IMR-90 (cell line): Measurements from ENCODE around the gene UBD. TPM values are rescaled to one million over a fixed set of nuclear protein-coding genes. Genes with fewer than 3 reads are reported as not detected.

ENCODE experiments used
- ATAC-seq: fragments of 200-7000 bp; cut with Tn5 transposase; 2 replicates; pipeline ENCODE4 v1.9.1; 2020; ENCODE audit warnings: low read depth, mild to moderate bottlenecking, moderate library complexity
- BruUV-seq: library from RNA; stranded (reverse); fragments of 400-500 nt; replicated peaks from 2 replicates; lab custom pipeline; 2021; lab: Mats Ljungman, UMichigan
- CTCF ChIA-PET: fragments of 300-600 bp; formaldehyde crosslinking; extraction: SDS; loops from one replicate; lab custom pipeline; 2021; ENCODE audit warnings: antibody characterized with exemption; lab: Yijun Ruan, JAX
- POLR2A ChIA-PET: fragments of 300-600 bp; sonication (Branson Sonifier 250); formaldehyde crosslinking; loops from one replicate; lab custom pipeline; 2022; ENCODE audit warnings: antibody characterized with exemption; ENCODE audit not compliant: unreplicated experiment; lab: Charles Lee
- DNase-seq: peaks from one replicate; pipeline ENCODE4 v3.0.0; 2013
- H2AFZ ChIP-seq: replicated peaks from 2 replicates; pipeline ENCODE3; 2013; ENCODE audit warnings: low read length, mild to moderate bottlenecking; ENCODE audit not compliant: poor library complexity
- H2AK5ac ChIP-seq: 2 replicates; pipeline ENCODE4 v1.6.1; 2013; ENCODE audit warnings: low read depth, low read length, inconsistent platforms
- H2AK9ac ChIP-seq: replicated peaks from 2 replicates; pipeline ENCODE3; 2013; ENCODE audit warnings: mild to moderate bottlenecking, low read depth, low read length, moderate library complexity; ENCODE audit not compliant: poor library complexity
- H2BK120ac ChIP-seq: 2 replicates; pipeline ENCODE4 v1.6.1; 2013; ENCODE audit warnings: low read depth, low read length, inconsistent platforms
- H2BK15ac ChIP-seq: 3 replicates; pipeline ENCODE4 v1.6.1; 2013; ENCODE audit warnings: low read depth, low read length, inconsistent platforms
- H2BK20ac ChIP-seq: 2 replicates; pipeline ENCODE4 v1.6.1; 2013; ENCODE audit warnings: low read depth, mild to moderate bottlenecking, inconsistent platforms, low read length, moderate library complexity
- H2BK5ac ChIP-seq: 2 replicates; pipeline ENCODE4 v1.6.1; 2013; ENCODE audit warnings: mild to moderate bottlenecking, low read depth, low read length, inconsistent platforms; ENCODE audit not compliant: poor library complexity, severe bottlenecking
- H3K14ac ChIP-seq: replicated peaks from 2 replicates; pipeline ENCODE4 v1.6.1; 2013; ENCODE audit warnings: low read depth, low read length, inconsistent platforms
- H3K18ac ChIP-seq: 2 replicates; pipeline ENCODE4 v1.6.1; 2013; ENCODE audit warnings: low read depth, low read length, control low read depth
- H3K23ac ChIP-seq: 2 replicates; pipeline ENCODE4 v1.6.1; 2013; ENCODE audit warnings: low read depth, low read length, inconsistent platforms
- H3K27ac ChIP-seq: 2 replicates; pipeline ENCODE4 v1.5.1; 2013; ENCODE audit warnings: mild to moderate bottlenecking, control low read depth, low read length; ENCODE audit not compliant: insufficient read depth
- H3K27me3 ChIP-seq: 2 replicates; pipeline ENCODE4 v1.6.1; 2013; ENCODE audit warnings: low read length; ENCODE audit not compliant: control insufficient read depth, insufficient read depth
- H3K36me3 ChIP-seq: 2 replicates; pipeline ENCODE4 v1.6.1; 2013; ENCODE audit warnings: low read length, mixed read lengths; ENCODE audit not compliant: control insufficient read depth, insufficient read depth
- H3K4ac ChIP-seq: 2 replicates; pipeline ENCODE4 v1.6.1; 2013; ENCODE audit warnings: low read depth, low read length, inconsistent platforms
- H3K4me1 ChIP-seq: 2 replicates; pipeline ENCODE4 v1.6.1; 2013; ENCODE audit warnings: low read length, mixed read lengths; ENCODE audit not compliant: control insufficient read depth, insufficient read depth
- H3K4me2 ChIP-seq: 2 replicates; pipeline ENCODE4 v1.6.1; 2013; ENCODE audit warnings: low read depth, mild to moderate bottlenecking, control low read depth, low read length, moderate library complexity
- H3K4me3 ChIP-seq: 2 replicates; pipeline ENCODE4 v1.5.1; 2013; ENCODE audit warnings: low read depth, mild to moderate bottlenecking, control low read depth, low read length, moderate library complexity; ENCODE audit not compliant: insufficient read depth
- H3K56ac ChIP-seq: 2 replicates; pipeline ENCODE4 v1.6.1; 2013; ENCODE audit warnings: low read length, inconsistent platforms; ENCODE audit not compliant: insufficient read depth; ENCODE audit errors: extremely low read depth
- H3K79me1 ChIP-seq, 2 experiments: 2 replicates each; pipeline ENCODE4 v1.6.1; 2013; ENCODE audit warnings: low read length in 2 of 2, inconsistent platforms in 1 of 2, low read depth in 1 of 2
- H3K9ac ChIP-seq: 2 replicates; pipeline ENCODE4 v1.6.1; 2013; ENCODE audit warnings: low read depth, low read length, control low read depth
- H3K9me1 ChIP-seq: 2 replicates; pipeline ENCODE4 v1.6.1; 2013; ENCODE audit warnings: low read length, inconsistent platforms; ENCODE audit not compliant: insufficient read depth
- H3K9me3 ChIP-seq: 2 replicates; pipeline ENCODE4 v1.6.1; 2013; ENCODE audit warnings: low read length; ENCODE audit not compliant: control insufficient read depth, insufficient read depth
- H4K20me1 ChIP-seq: 2 replicates; pipeline ENCODE4 v1.6.1; 2013; ENCODE audit warnings: low read length, inconsistent platforms; ENCODE audit not compliant: insufficient read depth
- H4K5ac ChIP-seq: 2 replicates; pipeline ENCODE4 v1.6.1; 2013; ENCODE audit warnings: mild to moderate bottlenecking, low read depth, low read length, control low read depth
- H4K8ac ChIP-seq, 2 experiments: 2 replicates each; pipeline ENCODE4 v1.6.1; 2013; ENCODE audit warnings: low read depth in 2 of 2, low read length in 2 of 2, control low read depth in 1 of 2, inconsistent platforms in 1 of 2
- H4K91ac ChIP-seq: 2 replicates; pipeline ENCODE4 v1.6.1; 2013; ENCODE audit warnings: low read depth, low read length, inconsistent platforms; ENCODE audit not compliant: insufficient read depth
- BHLHE40 ChIP-seq: fragments of 150-350 bp; IDR thresholded peaks from 2 replicates; pipeline ENCODE4 v1.6.1; 2016; ENCODE audit warnings: mild to moderate bottlenecking, low read depth, low read length
- CEBPB ChIP-seq: IDR thresholded peaks from 2 replicates; pipeline ENCODE4 v1.6.1; 2012; ENCODE audit warnings: low read depth, low read length, improper control_type of control experiment
- CHD1 ChIP-seq: IDR thresholded peaks from 2 replicates; pipeline ENCODE4 v1.6.1; 2012; ENCODE audit warnings: low read depth, low read length, improper control_type of control experiment
- CTCF ChIP-seq: conservative IDR thresholded peaks from 2 replicates; pipeline ENCODE4 v1.5.1; 2012; ENCODE audit warnings: mild to moderate bottlenecking, low read depth, low read length, improper control_type of control experiment
- ELK1 ChIP-seq: fragments of 150-350 bp; IDR thresholded peaks from 2 replicates; pipeline ENCODE4 v1.6.1; 2016; ENCODE audit warnings: low read depth, mild to moderate bottlenecking, low read length, moderate library complexity, borderline replicate concordance
- MAFK ChIP-seq: IDR thresholded peaks from 2 replicates; pipeline ENCODE4 v1.6.1; 2012; ENCODE audit warnings: low read depth, low read length, improper control_type of control experiment
- MXI1 ChIP-seq: IDR thresholded peaks from 2 replicates; pipeline ENCODE4 v1.6.1; 2012; ENCODE audit warnings: low read depth, mild to moderate bottlenecking, low read length, moderate library complexity, borderline replicate concordance
- NFE2L2 ChIP-seq: fragments of 150-350 bp; IDR thresholded peaks from 2 replicates; pipeline ENCODE4 v1.6.1; 2016; ENCODE audit warnings: low read depth, mild to moderate bottlenecking, low read length
- POLR2A ChIP-seq: IDR thresholded peaks from 2 replicates; pipeline ENCODE4 v1.6.1; 2012; ENCODE audit warnings: mild to moderate bottlenecking, low read depth, low read length
- RAD21 ChIP-seq: IDR thresholded peaks from 2 replicates; pipeline ENCODE4 v1.6.1; 2012; ENCODE audit warnings: low read length, improper control_type of control experiment
- RCOR1 ChIP-seq: IDR thresholded peaks from 2 replicates; pipeline ENCODE4 v1.6.1; 2012; ENCODE audit warnings: mild to moderate bottlenecking, low read length, improper control_type of control experiment; ENCODE audit not compliant: insufficient replicate concordance
- RFX5 ChIP-seq: IDR thresholded peaks from 2 replicates; pipeline ENCODE4 v1.8.0; 2012; ENCODE audit warnings: low read depth, mild to moderate bottlenecking, low read length, moderate library complexity
- USF2 ChIP-seq: fragments of 150-350 bp; IDR thresholded peaks from 2 replicates; pipeline ENCODE4 v1.6.1; 2017; ENCODE audit warnings: mild to moderate bottlenecking, antibody characterized with exemption, low read length, low read depth
- WGBS, 2 experiments: methylation state at CpG; one replicate each; pipeline versions ENCODE4 v1.1.5 to v1.1.7; 2013; ENCODE audit warnings: missing lambda C conversion rate in 2 of 2; ENCODE audit not compliant: insufficient read length in 1 of 2; ENCODE audit errors: extremely low coverage in 2 of 2; 5-methylcytosine and 5-hydroxymethylcytosine counted together
- dilution Hi-C: fragments of 300-500 bp; cut with HindIII; formaldehyde crosslinking; loops from one replicate; pipeline ENCODE4 v1.14.3; 2018; ENCODE audit warnings: low sequenced_read_pairs; ENCODE audit not compliant: unreplicated experiment
- in situ Hi-C: fragments of 300-500 bp; cut with MboI; formaldehyde crosslinking; loops from 3 replicates; pipeline ENCODE4 v1.14.3; 2019; ENCODE audit warnings: low sequenced_read_pairs, inconsistent platforms, mixed read lengths
- intact Hi-C: fragments of 100-400 bp; cut with micrococcal nuclease; formaldehyde crosslinking; loops from 2 replicates; pipeline ENCODE4 v1.10.0; 2022
- polyA plus RNA-seq, 3 experiments: library from polyadenylated mRNA; depleted of rRNA; stranded (reverse); fragments of >200 nt; gene quantifications; 2 replicates each; pipeline ENCODE4 v1.2.3, GENCODE V29; 2012; ENCODE audit warnings: low replicate concordance in 1 of 3
- total RNA-seq: library from RNA; depleted of rRNA; stranded (reverse); fragments of >200 nt; gene quantifications from 2 replicates; pipeline ENCODE4 v1.2.3, GENCODE V29; 2012

Gene UBD
- total and polyA plus RNA-seq, 2 of the 4 experiments (the other 2 are of a cell fraction) = not detected

- ATAC-seq = no peak
- H3K18ac ChIP-seq = no peak overlapping the region
- ChIA-PET POLR2A (interaction anchor here (0.6 kb wide), 1 partner anchor 17 kb away, joined by 14 read pairs; no protein-coding TSS in a partner anchor), CTCF (interaction anchor here (0.7 to 1.1 kb wide), 2 partner anchors 9 to 55 kb away, joined by 3 to 5 read pairs; no protein-coding TSS in a partner anchor)
- H2BK15ac ChIP-seq = no peak overlapping the region
- no peaks in the 10 kb centered on the region for H3K27me3 ChIP-seq
- H3K14ac ChIP-seq = no peak overlapping the region
- no peak overlapping the region for H3K9ac ChIP-seq
- H4K8ac ChIP-seq = no peak overlapping the region
- dilution Hi-C loops = no loop called here
- no peak overlapping the region for H3K23ac ChIP-seq
- H3K4me3 ChIP-seq = no peak overlapping the region
- no peaks in the 10 kb centered on the region for H3K79me1 ChIP-seq
- in situ Hi-C loops = loop anchor here (10.0 kb wide), 1 partner anchor 913 kb away; no protein-coding TSS in a partner anchor
- no peak overlapping the region for H4K91ac ChIP-seq
- H2BK5ac ChIP-seq = no peak overlapping the region
- no CpG with 5 or more reads among the region's 2 CpGs for WGBS, 2 experiments
- H3K9me3 ChIP-seq = no peaks in the 10 kb centered on the region
- H3K4me1 ChIP-seq = no peaks in the 10 kb centered on the region
- H3K4ac ChIP-seq = no peak overlapping the region
- H3K36me3 ChIP-seq = peaks cover 14% of the 10 kb centered on the region
- BruUV-seq = no TSS peak
- DNase-seq = no peak
- TF ChIP-seq POLR2A (no peak), CHD1 (no peak), RFX5 (no peak), RAD21 (no peak), USF2 (no peak), CEBPB (no peak), MXI1 (no peak), BHLHE40 (no peak), NFE2L2 (no peak), MAFK (no peak), ELK1 (no peak), RCOR1 (no peak), CTCF (no peak)
- intact Hi-C loops = no loop called here
- no peak overlapping the region for H3K27ac ChIP-seq
- H4K20me1 ChIP-seq = no peaks in the 10 kb centered on the region
- H2BK20ac ChIP-seq = no peak overlapping the region
- H2AK5ac ChIP-seq = no peak overlapping the region
- H2AFZ ChIP-seq = no peak overlapping the region
- no peak overlapping the region for H3K56ac ChIP-seq
- no peak overlapping the region for H3K4me2 ChIP-seq
- no peak overlapping the region for H2AK9ac ChIP-seq
- H4K5ac ChIP-seq = no peak overlapping the region
- no peak overlapping the region for H2BK120ac ChIP-seq
- peaks cover 3% of the 10 kb centered on the region; the same call in 1 of the 2 replicates for H3K9me1 ChIP-seq
Measured at GRCh38 chr6:29598172-29598747, 38.7 kb upstream of the UBD start.
